Stimulated activated CD4-positive, alpha-beta T cell treated with anti-CD3 and anti-CD28 coated beads, Interleukin-15, amount 100 ng/mL, for 1 hour (primary cell): Measurements from ENCODE around the gene HEATR1.
"Not testable (repeated sequence)": the region's sequence is repeated elsewhere in the genome, so short reads cannot be mapped to it uniquely, and the experiment has no call there.

Source experiments
- DNase-seq, 2 donors: peaks; one replicate each; pipeline ENCODE4 v3.0.0-alpha.2; 2020; ENCODE audit warnings: low read depth in 1 of 2, low spot score in 1 of 2

Gene HEATR1

GRCh38 chr1:236514703-236515442 lies 89.4 kb downstream of the HEATR1 start:
- no peak for DNase-seq

GRCh38 chr1:236511735-236512418 lies 92.4 kb downstream of the HEATR1 start:
- no peak for DNase-seq

- no peak for DNase-seq
These were observed 94.5 kb downstream of the HEATR1 start for GRCh38 chr1:236509647-236510401.

- no peak for DNase-seq
These were observed 95.1 kb downstream of the HEATR1 start for GRCh38 chr1:236509203-236509602.

- no peak for DNase-seq
These were observed 95.7 kb downstream of the HEATR1 start for GRCh38 chr1:236508593-236509027.

GRCh38 chr1:236507022-236507700 lies 97.2 kb downstream of the HEATR1 start:
- no peak for DNase-seq

GRCh38 chr1:236504338-236504737 lies 100.0 kb downstream of the HEATR1 start:
- not testable (repeated sequence) for DNase-seq

GRCh38 chr1:236502972-236503639 lies 101.2 kb downstream of the HEATR1 start:
- DNase-seq: no peak

GRCh38 chr1:236502579-236502971 lies 101.7 kb downstream of the HEATR1 start:
- DNase-seq: no peak

GRCh38 chr1:236501093-236501492 lies 103.2 kb downstream of the HEATR1 start:
- DNase-seq: no peak
